KG1 (cell line): ENCODE data around the gene BGN.

Source experiments
- DNase-seq: peaks from one replicate; lab custom pipeline; 2025; lab: John Stamatoyannopoulos, UW

Gene BGN

GRCh38 chrX:153482376-153483015 lies 12.3 kb upstream of the BGN start:
- DNase-seq: no peak

- DNase-seq: no peak
Observed at GRCh38 chrX:153485396-153486080, 9.2 kb upstream of the BGN start.

GRCh38 chrX:153486171-153486570 lies 8.6 kb upstream of the BGN start:
- DNase-seq: no peak

- DNase-seq: no peak
Observed at GRCh38 chrX:153487590-153488071, 7.1 kb upstream of the BGN start.

- DNase-seq: no peak
Observed at GRCh38 chrX:153488231-153488914, 6.4 kb upstream of the BGN start.

- no peak for DNase-seq
Observed at GRCh38 chrX:153490217-153490930, 4.4 kb upstream of the BGN start.

GRCh38 chrX:153491351-153491914 lies 3.3 kb upstream of the BGN start:
- no peak for DNase-seq

- DNase-seq: no peak
Observed at GRCh38 chrX:153491918-153492317, 2.9 kb upstream of the BGN start.

GRCh38 chrX:153492543-153492942 lies 2.2 kb upstream of the BGN start:
- DNase-seq: no peak

GRCh38 chrX:153493085-153493484 lies 1.7 kb upstream of the BGN start:
- no peak for DNase-seq

GRCh38 chrX:153494061-153494460 lies 719 bp upstream of the BGN start:
- no peak for DNase-seq

- no peak for DNase-seq
Observed at GRCh38 chrX:153495362-153495751, 577 bp downstream of the BGN start.

- DNase-seq: no peak
Observed at GRCh38 chrX:153495903-153496589, 1.3 kb downstream of the BGN start.

GRCh38 chrX:153496590-153496959 lies 1.8 kb downstream of the BGN start:
- DNase-seq: no peak

- DNase-seq: no peak
Observed at GRCh38 chrX:153498453-153498852, 3.7 kb downstream of the BGN start.

GRCh38 chrX:153499341-153499740 lies 4.6 kb downstream of the BGN start:
- DNase-seq: no peak

GRCh38 chrX:153499876-153500275 lies 5.1 kb downstream of the BGN start:
- DNase-seq: no peak

- no peak for DNase-seq
Observed at GRCh38 chrX:153500676-153501280, 6.0 kb downstream of the BGN start.

- no peak for DNase-seq
Observed at GRCh38 chrX:153501530-153501929, 6.8 kb downstream of the BGN start.

- no peak for DNase-seq
Observed at GRCh38 chrX:153502131-153502530, 7.4 kb downstream of the BGN start.

GRCh38 chrX:153502796-153503195 lies 8.0 kb downstream of the BGN start:
- no peak for DNase-seq
